ENCODE data around the gene GCNT2.
"Not testable (repeated sequence)": the region's sequence is repeated elsewhere in the genome, so short reads cannot be mapped to it uniquely, and the experiment has no call there.

The GCNT2 gene

GRCh38 chr6:10660431-10661191 is 139.5 kb downstream of the GCNT2 start:
- DNase-seq (ENCODE audit: low spot score) = not testable (repeated sequence)

GRCh38 chr6:10662207-10662606 is 141.1 kb downstream of the GCNT2 start:
- no peak for DNase-seq (ENCODE audit: low spot score)

- DNase-seq (ENCODE audit: low spot score) = no peak
Observed at GRCh38 chr6:10662742-10663141, 141.6 kb downstream of the GCNT2 start.

- DNase-seq (ENCODE audit: low spot score) = not testable (repeated sequence)
Observed at GRCh38 chr6:10665595-10665994, 144.4 kb downstream of the GCNT2 start.

DNA sequence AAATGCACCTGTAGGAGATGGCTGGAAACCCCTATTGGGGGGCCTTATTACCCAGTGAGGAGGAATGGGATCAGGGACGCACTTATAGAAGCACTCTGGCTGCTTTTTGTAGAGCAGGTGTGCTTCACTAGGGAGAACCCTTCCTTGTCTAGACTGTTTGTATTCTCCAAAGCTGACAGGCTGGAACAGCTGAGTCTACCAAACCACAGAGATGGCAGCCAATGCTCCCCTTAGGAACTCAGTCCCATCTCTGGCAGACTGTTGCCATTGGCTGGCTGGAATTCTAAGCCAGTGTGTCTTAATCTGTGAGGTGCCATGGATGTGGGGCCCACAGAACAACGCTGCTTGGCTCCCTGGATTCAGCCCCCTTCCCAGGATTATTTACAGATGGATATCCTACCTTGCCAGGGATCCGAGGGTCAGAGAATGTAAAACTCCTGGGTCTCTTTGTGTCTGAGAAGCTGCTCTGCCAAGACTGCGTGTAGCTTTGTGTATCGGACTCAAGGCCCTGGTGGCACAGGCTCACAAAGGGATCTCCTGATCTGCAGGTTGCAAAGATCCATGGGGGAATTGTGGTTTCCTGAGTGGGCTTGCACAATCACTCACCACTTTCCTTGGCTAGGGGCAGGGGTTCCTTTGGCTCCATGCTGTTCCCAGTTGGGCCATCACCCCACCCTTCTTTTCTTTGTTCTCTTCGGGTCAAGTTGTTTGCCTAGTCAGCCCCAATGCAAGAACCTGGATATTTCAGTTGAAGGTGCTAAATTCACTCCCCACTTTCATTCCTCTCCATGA is 147.2 kb downstream of the GCNT2 start:
- DNase-seq (ENCODE audit: low spot score) = no peak

- no peak for DNase-seq (ENCODE audit: low spot score)
Observed at GRCh38 chr6:10676403-10676802, 155.3 kb downstream of the GCNT2 start.

GRCh38 chr6:10678456-10678855 is 157.3 kb downstream of the GCNT2 start:
- no peak for DNase-seq (ENCODE audit: low spot score)

All from cerebellar cortex (tissue), 1 donor.